ENCODE measurements around the gene IFNAR2.

IFNAR2 gene

GRCh38 chr21:33207449-33208149 is 22.1 kb upstream of the IFNAR2 start:
- no peak for DNase-seq
- no peak overlapping the region for H2AFZ ChIP-seq (ENCODE audit: low read length)
- no peak overlapping the region for H3K27ac ChIP-seq (ENCODE audit: low read length)
- no peaks in the 10 kb centered on the region for H3K79me2 ChIP-seq (ENCODE audit: low read length)
- H3K4me2 ChIP-seq (ENCODE audit: low read depth, low read length) = no peak overlapping the region
- H3K4me1 ChIP-seq (ENCODE audit: low read length) = peaks cover 17% of the 10 kb centered on the region
- H3K36me3 ChIP-seq (replicated peaks; ENCODE audit: insufficient read depth, low read length) = no peaks in the 10 kb centered on the region
- H3F3A ChIP-seq (ENCODE audit: insufficient read depth, low read length) = no peaks in the 10 kb centered on the region
- no peak overlapping the region for H3K9ac ChIP-seq (ENCODE audit: low read length)
- H3K9me3 ChIP-seq (replicated peaks; ENCODE audit: insufficient read depth, low read length) = no peaks in the 10 kb centered on the region
- no peaks in the 10 kb centered on the region for H3K9me2 ChIP-seq (replicated peaks; ENCODE audit: insufficient read depth, low read length)
- H3K4me3 ChIP-seq (ENCODE audit: low read length) = no peak overlapping the region
- no peak for TF ChIP-seq CTCF (IDR thresholded peaks at IDR 0.05; ENCODE audit: low read length)
- TF ChIP-seq EZH2phosphoT487 (IDR thresholded peaks at IDR 0.05; ENCODE audit: low read length) = no peak
- no peak for TF ChIP-seq EZH2 (optimal IDR thresholded peaks at IDR 0.05; ENCODE audit: low read depth, low read length)
- H4K20me1 ChIP-seq (ENCODE audit: insufficient read depth, low read length) = no peaks in the 10 kb centered on the region
- H3K27me3 ChIP-seq (replicated peaks; ENCODE audit: insufficient read depth, low read length) = no peaks in the 10 kb centered on the region

GRCh38 chr21:33208534-33208933 is 21.2 kb upstream of the IFNAR2 start:
- peaks cover 20% of the 10 kb centered on the region for H3K4me1 ChIP-seq (ENCODE audit: low read length)
- H3K79me2 ChIP-seq (ENCODE audit: low read length) = no peaks in the 10 kb centered on the region
- no peak overlapping the region for H3K27ac ChIP-seq (ENCODE audit: low read length)
- H3K4me2 ChIP-seq (ENCODE audit: low read depth, low read length) = no peak overlapping the region
- H3K4me3 ChIP-seq (ENCODE audit: low read length) = no peak overlapping the region
- TF ChIP-seq CTCF (IDR thresholded peaks at IDR 0.05; ENCODE audit: low read length) (no peak), EZH2 (optimal IDR thresholded peaks at IDR 0.05; ENCODE audit: low read depth, low read length) (no peak)
- H3K9me2 ChIP-seq (replicated peaks; ENCODE audit: insufficient read depth, low read length) = no peaks in the 10 kb centered on the region
- H3F3A ChIP-seq (ENCODE audit: insufficient read depth, low read length) = no peaks in the 10 kb centered on the region
- DNase-seq = no peak
- no peak overlapping the region for H2AFZ ChIP-seq (ENCODE audit: low read length)
- H3K9me3 ChIP-seq (replicated peaks; ENCODE audit: insufficient read depth, low read length) = no peaks in the 10 kb centered on the region
- no peak overlapping the region for H3K9ac ChIP-seq (ENCODE audit: low read length)
- no peaks in the 10 kb centered on the region for H4K20me1 ChIP-seq (ENCODE audit: insufficient read depth, low read length)
- no peaks in the 10 kb centered on the region for H3K36me3 ChIP-seq (replicated peaks; ENCODE audit: insufficient read depth, low read length)
- H3K27me3 ChIP-seq (replicated peaks; ENCODE audit: insufficient read depth, low read length) = no peaks in the 10 kb centered on the region

- Histone ChIP-seq H3K36me3 (replicated peaks; ENCODE audit: insufficient read depth, low read length) (no peaks in the 10 kb centered on the region), H3K27me3 (replicated peaks; ENCODE audit: insufficient read depth, low read length) (no peaks in the 10 kb centered on the region), H3K4me2 (ENCODE audit: low read depth, low read length) (no peak overlapping the region), H3K4me1 (ENCODE audit: low read length) (peaks cover 27% of the 10 kb centered on the region), H2AFZ (ENCODE audit: low read length) (no peak overlapping the region), H3K4me3 (ENCODE audit: low read length) (no peak overlapping the region), H3K79me2 (ENCODE audit: low read length) (no peaks in the 10 kb centered on the region), H4K20me1 (ENCODE audit: insufficient read depth, low read length) (no peaks in the 10 kb centered on the region), H3K9me2 (replicated peaks; ENCODE audit: insufficient read depth, low read length) (no peaks in the 10 kb centered on the region), H3F3A (ENCODE audit: insufficient read depth, low read length) (peaks cover 16% of the 10 kb centered on the region), H3K9ac (ENCODE audit: low read length) (no peak overlapping the region), H3K27ac (ENCODE audit: low read length) (no peak overlapping the region), H3K9me3 (replicated peaks; ENCODE audit: insufficient read depth, low read length) (no peaks in the 10 kb centered on the region)
- DNase-seq = no peak
- no peak for TF ChIP-seq EZH2 (optimal IDR thresholded peaks at IDR 0.05; ENCODE audit: low read depth, low read length)
- no peak for TF ChIP-seq EZH2phosphoT487 (IDR thresholded peaks at IDR 0.05; ENCODE audit: low read length)
- no peak for TF ChIP-seq CTCF (IDR thresholded peaks at IDR 0.05; ENCODE audit: low read length)
These were observed 18.4 kb upstream of the IFNAR2 start for GRCh38 chr21:33211305-33211704.

Measured in MM.1S (cell line).